Esophagus squamous epithelium (tissue), 4 donors: Measurements from ENCODE around the gene CDC123.

Source experiments
- POLR2A ChIP-seq, 4 donors: fragments of 450-650 bp; IDR thresholded peaks; one replicate each; pipeline ENCODE4 v1.6.1; 2017; ENCODE audit warnings: antibody characterized with exemption in 4 of 4, mild to moderate bottlenecking in 4 of 4, moderate library complexity in 3 of 4
- TF ChIP-seq, protein P1 (sequence below), 6 experiments: fragments of 450-650 bp in 4 of 6; fragments of 200-600 bp in 2 of 6; sonication (generic) in 2 of 6; IDR thresholded peaks; one replicate each; pipeline ENCODE4 v1.5.1; 2016 to 2019; ENCODE audit warnings: antibody characterized with exemption in 6 of 6, mild to moderate bottlenecking in 4 of 6, moderate library complexity in 4 of 6

DNA sequence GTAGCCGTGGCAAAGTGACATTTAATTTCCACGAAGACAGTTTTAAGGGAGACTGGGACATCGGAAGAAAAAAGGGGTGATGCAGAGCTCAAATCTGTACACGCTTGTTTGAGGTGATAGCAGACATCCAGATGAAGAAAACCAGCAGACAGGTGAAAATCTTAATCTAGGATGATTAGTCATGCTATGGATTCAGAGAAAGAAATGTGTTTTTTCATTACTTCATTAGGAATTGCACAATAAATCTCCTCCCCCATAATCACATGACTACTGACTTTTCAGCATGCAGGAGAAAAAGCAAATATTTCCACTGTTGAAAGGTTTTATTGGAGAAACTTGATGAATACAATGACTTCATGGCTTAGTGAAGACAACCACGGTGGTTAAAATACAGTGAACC, 2.8 kb upstream of the CDC123 start:
- TF ChIP-seq, protein P1, sequence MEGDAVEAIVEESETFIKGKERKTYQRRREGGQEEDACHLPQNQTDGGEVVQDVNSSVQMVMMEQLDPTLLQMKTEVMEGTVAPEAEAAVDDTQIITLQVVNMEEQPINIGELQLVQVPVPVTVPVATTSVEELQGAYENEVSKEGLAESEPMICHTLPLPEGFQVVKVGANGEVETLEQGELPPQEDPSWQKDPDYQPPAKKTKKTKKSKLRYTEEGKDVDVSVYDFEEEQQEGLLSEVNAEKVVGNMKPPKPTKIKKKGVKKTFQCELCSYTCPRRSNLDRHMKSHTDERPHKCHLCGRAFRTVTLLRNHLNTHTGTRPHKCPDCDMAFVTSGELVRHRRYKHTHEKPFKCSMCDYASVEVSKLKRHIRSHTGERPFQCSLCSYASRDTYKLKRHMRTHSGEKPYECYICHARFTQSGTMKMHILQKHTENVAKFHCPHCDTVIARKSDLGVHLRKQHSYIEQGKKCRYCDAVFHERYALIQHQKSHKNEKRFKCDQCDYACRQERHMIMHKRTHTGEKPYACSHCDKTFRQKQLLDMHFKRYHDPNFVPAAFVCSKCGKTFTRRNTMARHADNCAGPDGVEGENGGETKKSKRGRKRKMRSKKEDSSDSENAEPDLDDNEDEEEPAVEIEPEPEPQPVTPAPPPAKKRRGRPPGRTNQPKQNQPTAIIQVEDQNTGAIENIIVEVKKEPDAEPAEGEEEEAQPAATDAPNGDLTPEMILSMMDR (IDR thresholded peaks at IDR 0.05), result no peak
- no peak for TF ChIP-seq POLR2A (IDR thresholded peaks at IDR 0.05)
